ENCODE measurements around the gene ZYX.

The ZYX gene

GRCh38 chr7:143374561-143374960 lies 6.6 kb upstream of the ZYX start:
- DNase-seq (ENCODE audit: low spot score): no peak
- H3K4me1 ChIP-seq (ENCODE audit: insufficient read depth, poor library complexity, severe bottlenecking): peaks cover 27% of the 10 kb centered on the region
- ATAC-seq (ENCODE audit: low read depth): no peak
- H3K27me3 ChIP-seq (ENCODE audit: insufficient read depth, poor library complexity, severe bottlenecking): no peaks in the 10 kb centered on the region
- H3K36me3 ChIP-seq (ENCODE audit: low read depth): no peaks in the 10 kb centered on the region
- no peak for TF ChIP-seq CTCF (IDR thresholded peaks at IDR 0.05; ENCODE audit: poor library complexity, severe bottlenecking)
- H3K9me3 ChIP-seq (ENCODE audit: severe bottlenecking): no peaks in the 10 kb centered on the region
- no peak overlapping the region for H3K27ac ChIP-seq (ENCODE audit: poor library complexity, severe bottlenecking)
- H3K4me3 ChIP-seq (ENCODE audit: severe bottlenecking): no peak overlapping the region

GRCh38 chr7:143375298-143376034 lies 5.7 kb upstream of the ZYX start:
- H3K4me3 ChIP-seq (ENCODE audit: severe bottlenecking): no peak overlapping the region
- peaks cover 29% of the 10 kb centered on the region for H3K4me1 ChIP-seq (ENCODE audit: insufficient read depth, poor library complexity, severe bottlenecking)
- no peaks in the 10 kb centered on the region for H3K27me3 ChIP-seq (ENCODE audit: insufficient read depth, poor library complexity, severe bottlenecking)
- DNase-seq (ENCODE audit: low spot score) (no peak), ATAC-seq (ENCODE audit: low read depth) (0 out of 3 replicates have a peak, but pooled peaks have one; percentile 9)
- no peaks in the 10 kb centered on the region for H3K9me3 ChIP-seq (ENCODE audit: severe bottlenecking)
- peak overlapping the region; percentile 26 for H3K27ac ChIP-seq (ENCODE audit: poor library complexity, severe bottlenecking)
- TF ChIP-seq CTCF (IDR thresholded peaks at IDR 0.05; ENCODE audit: poor library complexity, severe bottlenecking): no peak
- no peaks in the 10 kb centered on the region for H3K36me3 ChIP-seq (ENCODE audit: low read depth)

- ATAC-seq (ENCODE audit: low read depth): no peak
- no peak for TF ChIP-seq CTCF (IDR thresholded peaks at IDR 0.05; ENCODE audit: poor library complexity, severe bottlenecking)
- DNase-seq (ENCODE audit: low spot score): no peak
- H3K27ac ChIP-seq (ENCODE audit: poor library complexity, severe bottlenecking): no peak overlapping the region
- H3K4me3 ChIP-seq (ENCODE audit: severe bottlenecking): no peak overlapping the region
- H3K36me3 ChIP-seq (ENCODE audit: low read depth): no peaks in the 10 kb centered on the region
- no peaks in the 10 kb centered on the region for H3K27me3 ChIP-seq (ENCODE audit: insufficient read depth, poor library complexity, severe bottlenecking)
- H3K4me1 ChIP-seq (ENCODE audit: insufficient read depth, poor library complexity, severe bottlenecking): peaks cover 29% of the 10 kb centered on the region
- H3K9me3 ChIP-seq (ENCODE audit: severe bottlenecking): no peaks in the 10 kb centered on the region
Measured at GRCh38 chr7:143376396-143376795, 4.7 kb upstream of the ZYX start.

GRCh38 chr7:143379611-143380259 lies 1.4 kb upstream of the ZYX start:
- H3K36me3 ChIP-seq (ENCODE audit: low read depth): peaks cover 28% of the 10 kb centered on the region
- TF ChIP-seq CTCF (IDR thresholded peaks at IDR 0.05; ENCODE audit: poor library complexity, severe bottlenecking): no peak
- ATAC-seq (ENCODE audit: low read depth): no peak; the same call in 2 of the 3 replicates
- peak overlapping the region; percentile 92 for H3K27ac ChIP-seq (ENCODE audit: poor library complexity, severe bottlenecking)
- H3K4me3 ChIP-seq (ENCODE audit: severe bottlenecking): peak overlapping the region; percentile 91
- peaks cover 27% of the 10 kb centered on the region for H3K4me1 ChIP-seq (ENCODE audit: insufficient read depth, poor library complexity, severe bottlenecking)
- no peaks in the 10 kb centered on the region for H3K9me3 ChIP-seq (ENCODE audit: severe bottlenecking)
- no peaks in the 10 kb centered on the region for H3K27me3 ChIP-seq (ENCODE audit: insufficient read depth, poor library complexity, severe bottlenecking)
- no peak for DNase-seq (ENCODE audit: low spot score)

GRCh38 chr7:143380260-143380645 lies 892 bp upstream of the ZYX start:
- H3K4me1 ChIP-seq (ENCODE audit: insufficient read depth, poor library complexity, severe bottlenecking): peaks cover 22% of the 10 kb centered on the region
- H3K27me3 ChIP-seq (ENCODE audit: insufficient read depth, poor library complexity, severe bottlenecking): no peaks in the 10 kb centered on the region
- ATAC-seq (ENCODE audit: low read depth): peak; percentile 29
- peak overlapping the region; percentile 91 for H3K4me3 ChIP-seq (ENCODE audit: severe bottlenecking)
- H3K27ac ChIP-seq (ENCODE audit: poor library complexity, severe bottlenecking): peak overlapping the region; percentile 92
- TF ChIP-seq CTCF (IDR thresholded peaks at IDR 0.05; ENCODE audit: poor library complexity, severe bottlenecking): peak; percentile 93
- no peaks in the 10 kb centered on the region for H3K9me3 ChIP-seq (ENCODE audit: severe bottlenecking)
- peaks cover 33% of the 10 kb centered on the region for H3K36me3 ChIP-seq (ENCODE audit: low read depth)
- no peak for DNase-seq (ENCODE audit: low spot score)

Measured in RWPE2 (cell line).